Lung (tissue), 12 donors: ENCODE measurements around the gene ALX3. TPM values are rescaled to one million over a fixed set of nuclear protein-coding genes. Genes with fewer than 3 reads are reported as not detected.

Experiments
- ATAC-seq: fragments of 200-7000 bp; cut with Tn5 transposase; one replicate; pipeline ENCODE4 v1.9.1; 2020; ENCODE audit warnings: moderate number of reproducible peaks; ENCODE audit not compliant: insufficient read depth, low FRiP score
- DNase-seq, 3 donors: peaks; one replicate each; pipeline ENCODE4 v3.0.0-alpha.2; 2013 to 2017
- H3K27ac ChIP-seq, 2 donors: one replicate each; pipeline ENCODE4 v1.5.1; 2013; ENCODE audit warnings: mild to moderate bottlenecking in 2 of 2, moderate library complexity in 2 of 2, control low read depth in 1 of 2, inconsistent platforms in 1 of 2, low read depth in 1 of 2, low read length in 1 of 2
- H3K27me3 ChIP-seq, 3 donors: one replicate each; pipeline ENCODE4 v1.5.1; 2013; ENCODE audit warnings: low read length in 2 of 3; ENCODE audit not compliant: control insufficient read depth in 3 of 3, insufficient read depth in 3 of 3
- H3K36me3 ChIP-seq, 4 donors: one replicate each; pipeline ENCODE4 v1.5.1; 2013; ENCODE audit warnings: low read length in 4 of 4, mild to moderate bottlenecking in 1 of 4, moderate library complexity in 1 of 4; ENCODE audit not compliant: control insufficient read depth in 4 of 4, insufficient read depth in 4 of 4
- H3K4me1 ChIP-seq, 5 donors: one replicate each; pipeline ENCODE4 v1.5.1; 2013; ENCODE audit warnings: low read length in 5 of 5, mild to moderate bottlenecking in 2 of 5, moderate library complexity in 1 of 5; ENCODE audit not compliant: control insufficient read depth in 5 of 5, insufficient read depth in 5 of 5
- H3K4me3 ChIP-seq: one replicate; pipeline ENCODE4 v1.5.1; 2013; ENCODE audit warnings: mild to moderate bottlenecking, control low read depth, moderate library complexity
- H3K9ac ChIP-seq, 2 donors: one replicate each; pipeline ENCODE4 v1.5.1; 2013; ENCODE audit warnings: low read length in 2 of 2, control low read depth in 1 of 2; ENCODE audit not compliant: insufficient read depth in 1 of 2
- H3K9me3 ChIP-seq, 4 donors: one replicate each; pipeline ENCODE4 v1.5.1; 2013; ENCODE audit warnings: low read length in 3 of 4, mild to moderate bottlenecking in 1 of 4, moderate library complexity in 1 of 4; ENCODE audit not compliant: control insufficient read depth in 4 of 4, insufficient read depth in 3 of 4
- WGBS, 2 donors: extraction: QIAGEN DNeasy Blood & Tissue Kit; methylation state at CpG; one replicate each; pipeline ENCODE4 v1.1.7; 2013; 5-methylcytosine and 5-hydroxymethylcytosine counted together
- polyA plus RNA-seq, 2 donors: library from polyadenylated mRNA; stranded (reverse); fragments of 200-250 nt; gene quantifications; one replicate each; pipeline ENCODE4 v1.2.1, GENCODE V29; 2013
- total RNA-seq, 2 donors: library from RNA; depleted of rRNA in 1 of 2; stranded (reverse); fragments of >200 nt in 1 of 2; gene quantifications; one replicate each; pipeline ENCODE4 v1.2.1, GENCODE V29; 2014 to 2021
- TF ChIP-seq, protein P1 (sequence below): IDR thresholded peaks from 2 replicates; pipeline ENCODE4 v1.5.1; 2012; ENCODE audit warnings: mild to moderate bottlenecking; ENCODE audit errors: control extremely low read depth, extremely low read depth
- donor health status: control.
- donor health status: control.
- donor health status: Bipolar disorder and iron deficiency.
- donor health status: healthy.
- donor health status: DM: yes; HTN: yes; CAD: no.

Gene ALX3
- total and polyA plus RNA-seq, 4 donors, result 0.13 to 0.16 TPM; not detected in 2

DNA sequence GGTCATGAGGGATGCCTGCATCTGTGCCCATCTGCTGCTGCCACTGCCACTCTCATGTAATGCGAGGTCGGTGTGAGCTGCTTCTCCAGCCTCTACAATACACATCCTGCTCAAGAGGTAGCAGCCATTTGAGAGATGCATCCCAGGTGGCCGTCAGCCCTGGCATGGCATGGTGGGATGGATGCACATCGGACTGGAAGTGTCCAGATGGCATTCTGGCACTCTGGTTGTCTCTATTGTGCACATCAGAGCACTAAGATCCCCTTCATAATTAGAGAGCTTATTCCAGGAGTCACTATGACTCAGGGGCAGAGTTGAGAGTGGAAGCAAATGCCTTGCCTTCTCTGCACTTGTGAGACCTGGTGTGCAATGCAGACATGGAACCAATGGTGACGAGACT lies 32.2 kb downstream of the ALX3 start:
- TF ChIP-seq, protein P1, sequence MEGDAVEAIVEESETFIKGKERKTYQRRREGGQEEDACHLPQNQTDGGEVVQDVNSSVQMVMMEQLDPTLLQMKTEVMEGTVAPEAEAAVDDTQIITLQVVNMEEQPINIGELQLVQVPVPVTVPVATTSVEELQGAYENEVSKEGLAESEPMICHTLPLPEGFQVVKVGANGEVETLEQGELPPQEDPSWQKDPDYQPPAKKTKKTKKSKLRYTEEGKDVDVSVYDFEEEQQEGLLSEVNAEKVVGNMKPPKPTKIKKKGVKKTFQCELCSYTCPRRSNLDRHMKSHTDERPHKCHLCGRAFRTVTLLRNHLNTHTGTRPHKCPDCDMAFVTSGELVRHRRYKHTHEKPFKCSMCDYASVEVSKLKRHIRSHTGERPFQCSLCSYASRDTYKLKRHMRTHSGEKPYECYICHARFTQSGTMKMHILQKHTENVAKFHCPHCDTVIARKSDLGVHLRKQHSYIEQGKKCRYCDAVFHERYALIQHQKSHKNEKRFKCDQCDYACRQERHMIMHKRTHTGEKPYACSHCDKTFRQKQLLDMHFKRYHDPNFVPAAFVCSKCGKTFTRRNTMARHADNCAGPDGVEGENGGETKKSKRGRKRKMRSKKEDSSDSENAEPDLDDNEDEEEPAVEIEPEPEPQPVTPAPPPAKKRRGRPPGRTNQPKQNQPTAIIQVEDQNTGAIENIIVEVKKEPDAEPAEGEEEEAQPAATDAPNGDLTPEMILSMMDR, result no peak
- Histone ChIP-seq H3K36me3 (peaks cover 18 to 46% (median 39%) of the 10 kb centered on the region in 4 donors), H3K9me3 (no peaks in the 10 kb centered on the region), H3K4me3 (no peak overlapping the region), H3K27me3 (no peaks in the 10 kb centered on the region), H3K27ac (no peak overlapping the region), H3K4me1 (peaks cover 0 to 9% (median 4%) of the 10 kb centered on the region in 5 donors), H3K9ac (no peak overlapping the region)
- WGBS, 2 donors, result 93% methylated on average over 5 of the region's 5 CpGs
- ATAC-seq (no peak), DNase-seq (no peak)

DNA sequence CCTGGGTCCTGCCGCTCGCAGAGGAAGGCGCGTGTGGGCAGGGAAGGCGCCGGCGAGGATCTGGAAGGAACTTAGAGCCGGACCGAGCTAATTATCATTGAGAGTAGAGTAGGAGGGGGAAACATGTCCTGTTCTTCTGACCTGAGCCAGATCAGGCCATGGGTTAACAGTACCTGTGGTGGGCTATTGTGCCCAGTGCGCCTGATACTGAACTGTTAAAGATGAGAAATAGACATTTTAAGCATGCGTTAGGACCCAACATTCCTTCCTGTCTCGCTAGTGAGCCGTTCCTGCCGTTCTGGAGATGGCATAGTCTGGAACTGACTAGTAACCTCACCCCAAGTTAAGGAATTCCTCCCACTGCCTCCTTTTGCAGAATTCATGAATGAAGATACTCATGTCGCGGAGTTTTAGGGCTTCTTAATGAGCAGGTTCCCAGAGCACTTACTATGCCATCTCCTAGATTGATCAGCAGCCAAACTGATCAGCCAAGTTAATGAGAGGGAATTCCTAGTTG lies 35.2 kb downstream of the ALX3 start:
- H3K9me3 ChIP-seq, result no peaks in the 10 kb centered on the region
- TF ChIP-seq, protein P1, result no peak
- no peaks in the 10 kb centered on the region for H3K27me3 ChIP-seq
- peaks cover 11 to 20% (median 17%) of the 10 kb centered on the region in 4 donors for H3K36me3 ChIP-seq
- no peak for ATAC-seq
- peak overlapping the region; percentile 96 for H3K4me3 ChIP-seq
- peaks cover 0 to 9% (median 4%) of the 10 kb centered on the region in 5 donors for H3K4me1 ChIP-seq
- DNase-seq, result peak in 1 of 3 donors; percentile 18
- peak overlapping the region; percentile 94 to 95 for H3K27ac ChIP-seq
- H3K9ac ChIP-seq, result peak overlapping the region; percentile 67 to 73
- 9 to 11% methylated on average over 16 of the region's 16 CpGs for WGBS, 2 donors

DNA sequence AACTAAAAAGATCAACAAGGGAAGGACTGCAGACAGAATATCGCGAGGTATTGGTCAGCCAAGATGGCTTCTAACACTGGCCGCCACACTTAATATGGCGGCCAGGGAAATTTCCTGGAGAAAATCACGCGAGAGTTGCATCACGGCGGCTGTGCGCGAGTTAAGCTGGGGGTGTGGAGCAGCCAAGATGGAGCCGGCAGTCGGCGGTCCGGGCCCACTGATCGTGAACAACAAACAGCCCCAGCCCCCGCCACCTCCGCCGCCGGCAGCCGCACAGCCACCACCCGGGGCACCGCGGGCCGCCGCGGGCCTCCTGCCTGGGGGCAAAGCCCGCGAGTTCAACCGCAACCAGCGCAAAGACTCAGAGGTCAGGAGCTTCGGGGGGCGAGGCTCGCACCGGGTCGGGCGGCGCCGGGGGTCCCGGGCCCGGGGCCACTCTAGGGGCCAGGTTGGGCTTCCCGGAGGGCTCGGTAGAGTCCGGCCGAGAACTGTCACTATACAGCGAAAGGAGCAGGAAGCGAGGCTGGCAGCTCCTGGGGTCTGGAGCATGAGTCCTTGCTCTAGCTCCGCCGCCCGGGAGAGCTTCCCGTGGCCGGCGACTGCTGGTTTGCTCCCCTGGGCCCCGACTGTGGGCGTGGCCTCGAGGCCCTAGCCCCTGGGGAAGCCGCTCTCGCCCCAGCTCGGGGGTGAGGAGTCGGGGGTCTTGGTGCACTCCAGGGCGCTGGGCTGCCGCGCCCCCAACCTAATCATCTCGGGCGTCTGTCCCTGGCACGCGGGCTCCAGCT lies 35.8 kb downstream of the ALX3 start, which contains the start of gene STRIP1:
Gene STRIP1, plus strand, starts transcription at position 174 of the 785 bp plus-strand sequence. Its CDS starts 14 bp downstream, at position 188.
- TF ChIP-seq, protein P1, result no peak
- DNase-seq, result peak; percentile 96 to 98 (median 98)
- 0 to 1% methylated on average over 64 to 66 of the region's 66 CpGs for WGBS, 2 donors
- H3K4me1 ChIP-seq, result peaks cover 0 to 9% (median 4%) of the 10 kb centered on the region in 5 donors
- H3K27ac ChIP-seq, result peak within 1 kb of the TSS; percentile 94 to 95
- peaks cover 8 to 16% (median 15%) of the 10 kb centered on the region in 4 donors for H3K36me3 ChIP-seq
- ATAC-seq, result peak; percentile 90
- H3K9me3 ChIP-seq, result no peaks in the 10 kb centered on the region
- H3K9ac ChIP-seq, result peak within 1 kb of the TSS; percentile 73 to 74
- H3K4me3 ChIP-seq, result peak within 1 kb of the TSS; percentile 96
- H3K27me3 ChIP-seq, result no peaks in the 10 kb centered on the region
